Measurements from ENCODE around the gene ISX.

- TF ChIP-seq CTCF (IDR thresholded peaks at IDR 0.05; ENCODE audit: low read depth, low read length, poor library complexity, severe bottlenecking) (no peak), EZH2phosphoT487 (IDR thresholded peaks at IDR 0.05; ENCODE audit: borderline replicate concordance, low read length) (no peak)
Observed at GRCh38 chr22:35039625-35040024, 26.3 kb upstream of the ISX start.

All from DOHH2 (cell line).